ENCODE data around the gene THSD4.

DNA sequence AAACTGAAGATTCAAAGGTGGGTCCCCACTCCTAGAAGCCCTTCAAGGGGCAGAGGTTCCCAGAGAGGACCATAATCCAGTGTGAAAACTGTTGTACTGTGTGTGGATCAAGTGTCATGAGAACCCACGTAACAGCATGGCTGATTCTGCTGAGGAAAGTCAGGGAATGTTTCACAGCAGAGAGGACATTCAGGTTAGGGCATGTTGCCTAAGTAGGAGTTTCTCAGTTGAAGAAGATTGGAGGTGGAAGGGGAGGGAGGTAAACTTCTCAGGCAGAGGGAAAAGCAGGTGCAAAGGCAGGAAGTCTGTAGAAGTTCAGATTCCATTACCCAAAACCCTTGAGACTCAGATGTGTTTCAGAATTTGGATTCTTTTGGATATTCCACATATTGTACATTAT, 448.9 kb downstream of the THSD4 start:
- TF ChIP-seq, protein P1, sequence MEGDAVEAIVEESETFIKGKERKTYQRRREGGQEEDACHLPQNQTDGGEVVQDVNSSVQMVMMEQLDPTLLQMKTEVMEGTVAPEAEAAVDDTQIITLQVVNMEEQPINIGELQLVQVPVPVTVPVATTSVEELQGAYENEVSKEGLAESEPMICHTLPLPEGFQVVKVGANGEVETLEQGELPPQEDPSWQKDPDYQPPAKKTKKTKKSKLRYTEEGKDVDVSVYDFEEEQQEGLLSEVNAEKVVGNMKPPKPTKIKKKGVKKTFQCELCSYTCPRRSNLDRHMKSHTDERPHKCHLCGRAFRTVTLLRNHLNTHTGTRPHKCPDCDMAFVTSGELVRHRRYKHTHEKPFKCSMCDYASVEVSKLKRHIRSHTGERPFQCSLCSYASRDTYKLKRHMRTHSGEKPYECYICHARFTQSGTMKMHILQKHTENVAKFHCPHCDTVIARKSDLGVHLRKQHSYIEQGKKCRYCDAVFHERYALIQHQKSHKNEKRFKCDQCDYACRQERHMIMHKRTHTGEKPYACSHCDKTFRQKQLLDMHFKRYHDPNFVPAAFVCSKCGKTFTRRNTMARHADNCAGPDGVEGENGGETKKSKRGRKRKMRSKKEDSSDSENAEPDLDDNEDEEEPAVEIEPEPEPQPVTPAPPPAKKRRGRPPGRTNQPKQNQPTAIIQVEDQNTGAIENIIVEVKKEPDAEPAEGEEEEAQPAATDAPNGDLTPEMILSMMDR (IDR thresholded peaks at IDR 0.05; ENCODE audit: poor library complexity, severe bottlenecking): no peak
- TF ChIP-seq RAD21 (conservative IDR thresholded peaks at IDR 0.05) (no peak), SMC3 (conservative IDR thresholded peaks at IDR 0.05; ENCODE audit: poor library complexity) (no peak), EP300 (conservative IDR thresholded peaks at IDR 0.05; ENCODE audit: poor library complexity, severe bottlenecking) (no peak), TAF1 (IDR thresholded peaks at IDR 0.05; ENCODE audit: low read depth) (no peak)

Data from neural cell (in vitro differentiated cells).